Fibroblast of skin of scalp (primary cell): ENCODE results near the gene HES2.
"Not testable (repeated sequence)": the region's sequence is repeated elsewhere in the genome, so short reads cannot be mapped to it uniquely, and the experiment has no call there.

ENCODE experiments used
- DNase-seq: peaks from one replicate; pipeline ENCODE4 v3.0.0-alpha.2; 2013

The HES2 gene

DNA sequence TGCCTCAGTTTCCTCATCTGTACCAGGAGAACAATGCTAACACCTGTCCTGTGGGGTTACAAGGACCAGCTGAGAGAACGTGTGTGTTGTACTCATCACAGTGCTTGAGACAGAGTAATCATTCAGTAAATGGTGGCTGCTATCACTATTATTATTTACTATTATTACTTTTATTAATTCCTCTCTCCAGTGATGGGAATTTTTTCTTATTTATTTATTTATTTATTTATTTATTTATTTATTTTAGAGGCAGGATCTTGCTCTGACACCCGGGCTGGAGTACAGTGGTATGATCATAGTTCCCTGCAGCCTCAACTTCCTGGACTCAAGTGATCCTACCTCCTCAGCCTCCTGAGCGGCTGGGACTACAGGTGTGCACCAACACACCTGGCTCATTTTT is 16.6 kb upstream of the HES2 start:
- not testable (repeated sequence) for DNase-seq

DNA sequence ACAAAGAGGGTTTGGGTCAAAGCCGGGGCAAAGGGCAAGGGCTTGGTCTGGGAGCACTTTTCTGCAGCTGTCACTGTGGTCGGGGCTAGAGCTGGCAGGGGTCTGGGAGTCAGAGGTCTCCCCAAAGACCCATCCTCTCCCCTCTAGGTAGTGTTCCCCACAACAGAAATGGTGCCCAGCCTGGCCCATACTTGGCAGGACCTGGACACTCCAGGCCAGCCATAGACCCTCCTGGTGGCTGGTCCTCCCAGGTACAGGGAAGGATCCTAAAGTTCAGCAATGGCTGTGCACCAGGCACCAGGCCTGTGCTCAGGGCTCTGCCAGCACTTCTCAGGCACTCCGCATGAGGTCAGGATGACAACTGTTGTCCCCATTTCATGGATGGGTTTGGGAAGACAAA is 15.8 kb upstream of the HES2 start:
- DNase-seq, result no peak

DNA sequence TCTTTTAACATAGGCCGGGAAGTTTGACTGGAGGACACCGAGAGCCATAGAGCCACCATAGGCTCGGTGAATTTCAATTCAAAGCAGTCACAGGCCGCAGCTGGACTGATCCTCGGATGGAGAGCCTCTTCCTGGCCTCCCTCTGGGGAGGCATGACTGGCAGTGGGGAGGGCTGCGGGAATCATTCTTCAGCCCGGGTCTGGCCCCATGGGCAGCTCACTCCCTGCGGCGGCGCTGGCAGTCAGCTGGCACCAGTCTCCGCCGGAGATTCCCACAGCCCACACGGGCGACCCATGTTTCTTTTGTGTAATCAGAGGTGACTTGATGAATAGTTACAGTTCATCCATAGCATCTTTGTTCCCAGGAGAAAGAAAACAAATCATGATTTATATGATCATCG is 15.4 kb upstream of the HES2 start:
- DNase-seq, result no peak

DNA sequence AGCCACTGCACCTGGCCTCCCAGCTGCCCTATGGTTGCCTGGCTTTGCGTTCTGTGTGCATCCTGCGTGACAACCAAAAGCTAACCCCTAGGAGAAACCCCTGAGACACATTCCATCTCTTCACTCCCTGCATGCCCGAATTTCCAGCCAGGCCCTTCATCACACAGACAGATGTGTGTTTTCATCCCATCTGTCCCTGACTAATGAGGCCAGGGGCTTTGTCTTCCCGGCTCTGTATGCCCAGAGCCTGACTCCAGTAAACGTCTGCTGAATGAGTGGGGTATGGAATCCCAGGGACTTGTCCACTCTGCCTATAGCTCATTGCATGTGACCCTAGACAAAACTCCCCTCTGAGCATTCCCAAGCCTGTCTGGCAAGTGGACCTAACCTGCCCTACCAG is 14.5 kb upstream of the HES2 start:
- no peak for DNase-seq

DNA sequence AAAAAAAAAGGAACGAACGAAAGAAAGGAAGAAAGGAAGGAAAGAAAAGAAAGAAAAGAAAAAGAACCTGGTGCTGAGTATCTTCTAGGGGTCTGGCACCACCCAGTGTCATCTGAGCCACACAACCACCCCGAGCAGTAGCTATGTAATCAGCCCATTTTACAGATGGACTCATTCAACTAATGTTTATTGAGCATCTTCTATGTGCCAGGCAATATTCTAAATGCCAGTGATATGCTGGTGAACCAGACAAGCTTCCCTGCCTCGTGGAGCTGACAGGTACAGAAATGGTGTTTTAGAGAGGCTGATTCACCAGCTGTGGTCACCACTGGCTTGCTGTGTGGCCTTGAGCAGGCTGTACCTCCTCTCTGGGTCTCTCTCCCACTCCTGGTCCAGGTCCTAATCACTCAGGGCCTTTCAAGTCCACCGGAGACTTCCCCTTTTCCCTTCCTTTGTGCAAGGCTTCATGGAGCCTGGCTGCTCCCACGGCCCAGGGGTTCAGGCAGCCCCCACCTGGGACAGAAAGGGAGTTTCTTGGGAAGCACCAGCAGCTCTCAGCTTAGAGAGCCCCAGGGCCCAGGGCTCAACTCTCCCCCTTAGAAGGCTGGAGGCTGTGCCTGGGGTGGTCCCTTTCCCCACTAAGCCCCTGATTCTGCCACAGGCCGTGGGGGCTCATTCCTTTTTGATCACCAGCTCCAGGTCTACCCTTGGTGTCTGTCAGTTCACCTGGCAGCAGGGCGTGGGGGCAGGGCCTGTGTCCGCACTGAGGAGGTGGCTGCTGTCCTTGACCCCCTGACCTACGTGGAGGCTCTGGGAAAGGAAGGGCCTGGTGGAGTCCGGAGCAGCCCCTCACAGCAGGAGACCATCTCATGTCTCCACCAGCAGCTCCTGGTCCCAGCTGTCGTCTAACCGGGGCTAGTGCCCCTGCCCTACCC is 12.2 kb upstream of the HES2 start:
- DNase-seq, result not testable (repeated sequence)

DNA sequence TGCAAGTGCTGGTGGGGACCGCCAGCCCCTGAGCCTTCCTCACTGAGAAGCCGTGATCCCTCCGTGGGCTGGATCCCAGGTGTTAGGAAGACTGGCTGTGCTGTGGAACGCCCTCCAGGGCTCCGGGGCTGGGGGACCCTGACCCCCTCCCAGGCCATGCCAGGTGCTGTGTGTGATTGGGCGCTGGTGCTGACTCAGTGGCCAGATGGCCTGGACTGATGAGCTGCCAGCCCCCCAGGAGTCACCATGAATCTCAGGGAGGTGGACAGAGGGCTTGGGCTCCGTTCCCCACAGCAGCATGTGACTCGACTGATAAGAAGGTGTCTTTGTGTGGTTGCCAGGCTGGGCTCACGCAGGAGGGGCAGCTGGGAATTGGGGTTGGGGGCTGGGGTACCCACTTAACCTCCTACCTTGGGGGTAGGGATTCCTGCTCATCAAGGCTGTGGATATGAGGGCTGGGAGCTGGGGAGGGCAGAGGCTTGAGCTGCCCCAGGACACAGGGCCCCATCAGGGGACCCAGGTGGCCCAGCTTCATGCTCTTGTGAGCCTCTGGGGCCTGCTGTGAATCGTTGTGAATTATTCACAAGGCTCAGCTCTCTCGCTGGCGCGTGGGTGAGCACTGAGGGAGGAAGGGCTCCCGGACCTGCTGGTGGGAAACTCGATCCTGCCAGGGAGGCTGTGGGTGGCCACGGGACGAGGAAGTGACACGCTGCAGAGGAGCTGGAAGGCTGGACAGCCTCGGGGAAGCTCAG is 10.1 kb upstream of the HES2 start:
- not testable (repeated sequence) for DNase-seq

DNA sequence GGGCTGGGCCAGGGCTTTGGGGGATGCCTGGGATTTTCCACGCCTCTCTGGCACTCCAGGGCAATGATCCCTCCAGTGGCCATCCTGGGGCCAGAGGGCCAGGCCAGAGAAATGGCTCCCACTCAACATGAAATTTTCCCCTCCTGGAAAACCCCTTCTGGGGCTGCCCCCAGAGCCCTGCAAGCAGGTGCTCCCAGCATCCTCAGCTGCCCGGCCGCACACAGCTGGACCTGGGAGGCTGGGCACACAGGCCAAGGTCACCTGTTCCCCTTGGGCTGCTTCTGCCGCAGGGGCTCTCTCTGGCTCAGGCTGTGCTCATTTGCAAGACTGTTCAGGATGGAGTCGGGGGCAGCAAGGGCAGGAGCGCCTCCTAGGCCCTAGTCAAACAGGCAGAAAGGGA is 8.7 kb upstream of the HES2 start:
- DNase-seq, result not testable (repeated sequence)

DNA sequence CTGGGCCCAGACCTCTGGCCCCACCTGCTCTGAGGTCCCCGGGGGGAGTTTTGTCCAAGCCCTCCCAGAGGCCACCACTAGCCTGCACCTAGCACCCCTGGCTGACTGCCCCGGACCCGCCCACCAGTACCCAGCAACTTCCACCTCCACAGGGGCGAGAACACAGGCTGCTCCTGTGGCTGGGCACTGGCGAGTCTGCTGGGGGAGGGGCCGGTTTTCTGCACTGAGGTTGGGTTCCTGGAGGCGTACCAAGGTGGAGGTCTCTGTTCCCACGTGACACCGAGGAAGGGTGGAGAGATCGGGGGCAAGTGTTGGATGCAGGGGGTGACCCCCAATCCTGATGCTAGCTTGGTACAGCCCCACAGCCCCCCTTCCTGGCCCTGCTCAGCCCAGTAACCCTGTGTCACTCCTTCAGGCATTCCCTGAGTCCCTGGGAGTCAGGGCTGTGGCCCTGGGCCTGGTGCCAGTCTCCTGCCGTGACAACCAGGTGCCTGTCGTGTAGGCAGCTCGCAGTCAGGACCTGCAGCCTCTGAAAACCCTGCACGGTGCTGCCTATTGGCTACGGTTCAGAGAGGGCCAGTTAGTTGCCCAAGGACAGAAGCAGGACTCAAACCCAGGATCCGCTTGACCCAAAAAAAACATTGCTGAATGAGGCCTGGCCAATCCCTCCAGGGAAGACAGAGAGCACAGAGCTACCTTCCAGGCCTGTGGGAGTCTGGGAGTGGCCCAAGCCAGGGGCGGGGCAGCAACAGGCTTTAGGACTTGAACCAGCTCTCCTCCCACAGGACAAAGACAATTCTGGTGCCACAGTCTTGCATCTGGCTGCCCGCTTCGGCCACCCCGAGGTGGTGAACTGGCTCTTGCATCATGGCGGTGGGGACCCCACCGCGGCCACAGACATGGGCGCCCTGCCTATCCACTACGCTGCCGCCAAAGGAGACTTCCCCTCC is 8.0 kb upstream of the HES2 start:
- DNase-seq, result no peak

DNA sequence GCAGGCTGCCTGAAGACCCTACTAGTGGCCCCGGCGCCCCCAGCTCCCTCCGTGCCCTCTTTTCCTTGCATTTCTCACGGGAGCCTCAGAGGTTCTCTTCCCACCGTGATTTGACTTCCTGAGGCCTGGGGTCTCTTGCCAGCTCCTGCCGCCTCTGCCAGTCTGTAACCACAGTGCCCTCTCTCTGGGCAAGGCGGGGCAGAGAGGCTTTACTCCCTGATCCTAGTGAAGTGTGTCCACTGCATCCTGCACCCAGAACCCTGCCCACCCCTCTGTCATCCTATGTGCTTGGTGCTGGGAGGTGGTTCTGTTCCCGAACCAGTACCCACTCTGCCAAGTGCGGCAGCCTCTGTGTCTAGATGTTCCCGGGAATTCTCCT is 7.2 kb upstream of the HES2 start:
- DNase-seq, result no peak

DNA sequence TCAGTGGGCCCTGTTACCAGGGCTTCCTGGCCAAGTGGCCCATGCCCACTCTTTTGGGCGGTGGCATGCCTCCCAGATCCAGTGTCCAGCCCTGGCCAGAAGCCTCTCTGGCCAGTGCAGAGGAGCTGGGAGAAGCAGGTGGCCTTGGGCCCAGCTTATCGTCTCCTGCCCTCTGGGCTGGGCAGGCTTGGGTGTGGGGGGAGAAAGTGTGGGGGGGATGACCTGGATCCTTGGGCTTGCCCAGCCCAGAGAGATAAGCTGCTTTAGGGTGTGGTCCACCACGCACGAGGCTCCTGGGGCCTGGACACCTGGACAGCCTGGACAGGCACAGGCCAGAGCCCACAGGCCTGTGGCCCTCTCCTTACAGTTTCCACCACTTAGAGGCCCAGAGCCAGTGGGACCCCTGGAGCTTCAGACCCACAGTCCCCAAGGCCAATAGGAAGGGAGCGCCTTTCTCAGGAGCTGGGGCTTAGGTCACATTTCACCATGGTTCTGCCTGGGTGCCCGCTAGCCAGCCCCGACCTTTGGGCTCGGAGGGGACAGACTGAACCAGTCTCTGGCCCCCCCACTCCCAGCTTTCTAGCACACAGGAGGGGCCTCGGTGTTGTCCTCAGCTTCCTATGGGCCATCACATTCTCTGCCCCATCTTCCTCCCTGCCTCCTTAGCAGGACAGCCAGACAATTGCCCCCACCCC is 6.7 kb upstream of the HES2 start:
- no peak for DNase-seq

DNA sequence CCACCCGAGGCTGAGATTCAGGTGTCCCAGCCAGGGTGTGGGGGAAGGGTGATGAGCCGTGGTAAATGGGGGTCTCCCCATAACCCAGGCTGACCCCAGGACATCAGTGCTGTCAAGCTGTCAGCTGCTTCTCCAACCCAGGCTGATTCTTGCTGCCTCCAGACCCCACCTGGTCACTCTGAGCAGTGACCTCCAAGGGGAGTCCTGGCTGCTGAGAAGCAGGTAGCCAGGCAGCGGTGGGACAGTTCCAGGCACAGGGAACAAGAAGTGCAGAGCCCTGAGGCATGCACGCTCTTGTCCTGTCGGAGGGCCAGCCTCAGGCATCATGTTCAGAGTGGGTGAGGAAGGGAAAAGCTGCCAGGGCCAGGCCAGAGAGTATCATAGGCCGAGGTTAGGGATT is 5.9 kb upstream of the HES2 start:
- DNase-seq, result no peak

DNA sequence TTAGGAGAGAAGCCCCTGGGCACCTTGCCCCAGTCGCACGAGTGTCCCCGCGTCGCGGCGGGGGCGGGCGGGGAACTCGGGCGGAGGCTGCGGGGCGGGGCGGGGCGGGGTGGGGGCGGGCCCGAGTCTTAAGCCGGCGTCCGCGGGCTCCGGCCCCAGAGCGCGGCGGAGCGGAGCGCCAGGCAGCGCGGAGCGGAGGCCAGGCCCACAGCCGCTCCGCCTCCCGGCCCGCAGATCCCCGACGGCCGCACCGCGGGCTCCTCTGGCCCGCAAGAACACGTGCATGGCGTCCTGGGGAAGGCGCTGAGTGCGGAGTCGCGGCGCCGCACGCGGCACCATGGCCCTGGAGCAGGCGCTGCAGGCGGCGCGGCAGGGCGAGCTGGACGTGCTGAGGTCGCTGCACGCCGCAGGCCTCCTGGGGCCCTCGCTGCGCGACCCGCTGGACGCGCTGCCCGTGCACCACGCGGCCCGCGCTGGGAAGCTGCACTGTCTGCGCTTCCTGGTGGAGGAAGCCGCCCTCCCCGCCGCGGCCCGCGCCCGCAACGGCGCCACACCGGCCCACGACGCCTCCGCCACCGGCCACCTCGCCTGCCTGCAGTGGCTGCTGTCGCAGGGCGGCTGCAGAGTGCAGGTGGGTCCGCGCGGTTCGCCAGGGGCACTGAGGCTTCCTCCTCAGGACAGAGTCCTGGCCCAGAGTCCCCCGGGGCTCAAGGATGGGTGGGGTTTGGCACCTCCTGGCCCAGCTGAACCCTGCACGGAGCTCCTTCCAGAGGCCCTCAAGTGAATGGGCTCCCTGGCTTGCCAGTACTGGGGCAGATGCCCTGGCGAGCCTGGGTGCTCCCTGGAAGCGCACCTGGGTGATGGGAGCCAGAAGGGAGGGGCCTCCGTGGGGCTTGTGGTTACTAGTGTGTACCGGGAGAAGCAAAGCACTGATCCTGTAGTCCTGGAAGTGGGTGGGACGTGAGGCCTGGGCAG is 5.2 kb upstream of the HES2 start, which contains the start of gene ESPN:
TSS of gene ESPN (plus strand) at position 158 of the 975 bp plus-strand sequence. CDS start at position 338, 180 bp downstream.
- DNase-seq, result no peak

DNA sequence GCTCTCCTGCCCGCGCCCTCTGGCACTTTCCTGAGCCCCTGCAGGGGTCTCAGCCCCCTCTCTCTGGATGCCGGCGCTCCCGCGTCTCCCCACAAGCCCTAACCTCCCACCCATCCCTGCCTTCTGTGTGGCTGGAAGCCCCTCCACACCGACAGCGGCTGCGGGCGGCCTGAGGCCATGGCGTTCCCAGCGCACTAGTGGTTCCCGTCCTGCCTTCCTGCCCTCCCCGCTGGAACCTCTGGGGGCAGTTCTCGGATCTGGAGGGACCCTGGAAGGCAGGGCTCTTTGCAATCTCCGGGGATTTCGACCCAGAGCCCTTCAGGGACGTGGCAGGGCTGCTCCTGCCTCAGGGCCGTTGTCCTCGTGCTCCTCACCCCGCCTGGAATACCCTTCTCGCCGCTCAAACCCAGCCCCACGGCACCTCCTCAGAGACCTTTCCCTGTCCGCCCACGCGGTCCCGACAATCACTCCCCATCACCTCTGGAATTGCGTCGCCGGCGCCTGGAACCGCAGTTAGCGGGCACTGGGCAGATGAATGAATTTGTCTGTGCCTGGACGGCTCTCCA is 4.4 kb upstream of the HES2 start:
- no peak for DNase-seq

DNA sequence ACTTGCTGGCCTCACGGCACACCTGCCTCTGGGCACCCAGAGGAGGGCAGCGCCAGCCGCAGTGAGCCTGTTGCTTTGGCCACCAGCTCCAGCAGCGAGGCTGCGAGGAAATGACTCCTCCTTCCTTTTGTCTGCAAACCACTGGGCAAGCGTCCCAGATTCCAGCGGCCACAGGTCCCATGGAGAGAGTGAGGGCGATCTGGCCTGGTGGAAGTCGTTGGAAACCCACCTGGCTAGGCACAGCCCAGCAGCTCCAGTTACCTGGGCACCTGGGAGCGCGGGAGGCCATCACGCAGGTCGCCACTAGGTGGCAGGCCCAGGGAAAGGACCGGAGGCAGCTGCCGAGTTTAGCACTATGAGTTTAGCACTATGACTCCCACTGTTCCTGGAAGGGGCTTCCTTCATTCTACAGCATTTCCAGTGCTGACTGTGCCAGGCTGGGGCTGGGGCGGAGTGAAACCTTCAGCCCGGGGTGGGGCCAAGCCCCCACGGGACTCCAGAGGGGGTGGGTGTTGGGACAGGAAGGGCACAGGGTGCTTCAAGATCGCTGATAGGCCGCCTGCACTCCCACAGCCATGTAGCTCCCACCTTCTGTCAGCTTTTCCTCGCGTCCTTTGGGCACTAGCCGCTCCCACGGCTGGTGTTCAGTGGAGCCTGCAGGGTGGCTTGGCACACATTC is 3.7 kb upstream of the HES2 start:
- DNase-seq, result peak; percentile 16

DNA sequence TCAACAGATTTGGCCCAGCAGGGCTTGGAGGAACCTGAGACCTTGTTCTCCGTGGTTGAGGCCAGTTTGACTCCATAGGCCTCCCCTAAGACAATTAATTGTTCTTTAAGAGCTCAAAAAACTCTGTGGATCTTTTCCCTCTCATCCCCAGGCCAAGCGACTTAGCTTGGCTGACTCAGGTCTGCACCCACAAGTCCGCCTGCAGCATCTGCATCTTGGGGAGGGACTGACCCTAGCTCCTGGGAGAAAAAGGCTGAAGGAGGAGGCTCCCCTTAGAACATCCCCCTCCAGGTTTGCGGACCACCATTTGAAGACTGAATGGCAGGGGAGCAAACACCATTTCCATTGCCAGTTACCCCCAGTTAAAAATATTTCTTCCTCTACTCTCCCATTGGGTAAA is 1.5 kb upstream of the HES2 start:
- no peak for DNase-seq

DNA sequence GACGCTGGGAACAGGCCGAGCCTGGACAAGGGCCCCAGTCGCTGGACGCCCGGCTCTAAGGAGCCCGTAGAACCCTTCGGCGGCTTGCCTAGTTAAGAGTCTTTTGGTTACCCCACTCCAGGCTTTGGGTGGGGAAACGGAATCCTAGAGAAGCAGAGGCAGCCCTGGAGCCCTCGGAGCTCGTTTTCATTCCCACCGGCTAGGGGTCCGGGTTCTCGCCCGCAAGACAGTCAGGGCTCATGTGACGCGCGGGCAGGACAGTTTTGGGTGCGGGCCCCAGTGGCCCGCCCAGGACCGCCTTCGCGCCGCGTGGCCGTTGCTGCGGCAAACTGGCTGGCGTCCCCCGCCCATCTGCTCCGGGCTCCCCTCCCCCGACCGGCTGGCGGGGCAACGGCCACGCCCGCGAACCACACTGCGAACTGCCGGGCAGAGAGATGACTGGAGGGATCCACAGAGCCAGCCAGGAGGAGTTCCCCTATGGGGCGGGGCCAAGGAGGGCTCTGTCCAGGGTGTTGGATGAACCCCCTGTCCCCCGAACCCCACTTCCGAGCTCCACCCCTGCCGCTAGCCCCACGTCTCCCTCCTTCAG is 829 bp upstream of the HES2 start:
- DNase-seq, result no peak

DNA sequence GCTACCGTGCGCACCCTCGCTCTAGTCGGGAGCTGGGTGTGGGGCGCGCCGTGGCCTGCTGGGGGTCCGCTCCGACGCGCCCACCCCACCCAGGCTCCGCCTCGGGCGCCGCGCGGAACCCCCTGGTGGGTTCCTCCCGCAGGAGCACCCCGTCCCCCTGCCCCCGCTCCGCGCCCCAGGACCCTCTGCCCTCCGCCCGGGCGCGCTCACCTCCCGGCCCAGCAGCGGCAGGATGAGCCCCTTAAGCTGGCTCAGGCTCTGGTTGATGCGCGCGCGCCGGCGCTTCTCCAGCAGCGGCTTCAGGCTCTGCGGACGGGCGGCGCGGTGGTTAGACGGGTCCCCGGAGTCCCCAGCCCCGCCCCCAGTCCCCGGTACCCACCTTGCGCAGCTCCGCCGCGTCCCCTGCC is 319 bp downstream of the HES2 start:
- no peak for DNase-seq

DNA sequence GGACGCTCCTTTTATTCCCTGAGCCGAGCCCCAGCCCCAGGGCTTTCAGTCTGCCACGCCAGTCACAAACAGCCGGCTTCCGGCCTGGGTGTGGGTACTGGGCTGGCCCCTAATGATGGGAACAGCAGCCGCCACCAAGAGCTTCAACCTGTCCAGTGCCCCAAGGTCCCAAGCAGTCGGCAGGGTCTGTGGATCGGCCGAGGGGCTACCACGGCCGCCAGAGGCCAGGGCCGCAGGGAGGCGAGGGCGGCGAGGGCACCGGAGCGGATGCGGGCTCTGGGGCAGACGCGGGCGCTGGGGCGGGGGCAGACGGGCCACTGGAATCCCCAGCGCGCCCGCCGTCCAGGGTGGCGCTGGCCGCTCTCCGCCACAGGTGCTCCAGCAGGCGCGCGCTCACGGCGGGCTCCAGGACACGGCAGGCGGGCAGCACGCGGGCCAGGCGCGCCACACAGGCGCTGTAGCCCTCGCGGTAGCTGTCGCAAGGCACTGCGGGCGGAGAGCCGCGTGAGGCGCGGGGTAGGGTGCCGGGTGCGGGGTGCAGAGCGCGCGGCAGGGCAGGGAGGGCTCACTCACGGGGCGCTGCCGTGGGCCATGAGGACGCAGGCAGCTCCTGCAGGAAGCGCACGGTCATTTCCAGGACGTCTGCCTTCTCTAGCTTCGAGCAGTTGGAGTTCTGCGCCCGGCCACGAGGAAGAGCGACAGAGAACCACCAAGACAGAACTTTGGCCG is 887 bp downstream of the HES2 start:
- no peak for DNase-seq
